MM.1S (cell line): ENCODE results near the gene POMT2.

ENCODE experiments used
- DNase-seq: peaks from one replicate; pipeline ENCODE4 v3.0.0-alpha.2; 2015
- H2AFZ ChIP-seq: fragments of 300-600 bp; sonication (generic); 2 replicates; pipeline ENCODE4 v1.6.0; 2016; ENCODE audit warnings: antibody characterized with exemption, low read length
- H3F3A ChIP-seq: fragments of 300-600 bp; sonication (generic); 2 replicates; pipeline ENCODE4 v1.6.1; 2016; ENCODE audit warnings: mild to moderate bottlenecking, antibody characterized with exemption, low read length, moderate library complexity, mixed read lengths; ENCODE audit not compliant: insufficient read depth
- H3K27ac ChIP-seq: fragments of 300-600 bp; sonication (generic); 2 replicates; pipeline ENCODE4 v1.5.1; 2016; ENCODE audit warnings: mild to moderate bottlenecking, low read length
- H3K27me3 ChIP-seq: fragments of 300-600 bp; sonication (generic); replicated peaks from 2 replicates; pipeline ENCODE4 v1.6.0; 2016; ENCODE audit warnings: low read length; ENCODE audit not compliant: insufficient read depth
- H3K36me3 ChIP-seq: fragments of 300-600 bp; sonication (generic); replicated peaks from 2 replicates; pipeline ENCODE4 v1.6.1; 2016; ENCODE audit warnings: mild to moderate bottlenecking, low read length, mixed read lengths; ENCODE audit not compliant: insufficient read depth
- H3K4me1 ChIP-seq: fragments of 300-600 bp; sonication (generic); 2 replicates; pipeline ENCODE4 v1.6.1; 2016; ENCODE audit warnings: low read length, mixed read lengths
- H3K4me2 ChIP-seq: fragments of 300-600 bp; sonication (generic); 2 replicates; pipeline ENCODE4 v1.6.0; 2016; ENCODE audit warnings: low read depth, low read length
- H3K4me3 ChIP-seq: fragments of 300-600 bp; sonication (generic); 2 replicates; pipeline ENCODE4 v1.5.1; 2016; ENCODE audit warnings: low read length, mixed read lengths
- H3K79me2 ChIP-seq: fragments of 300-600 bp; sonication (generic); 2 replicates; pipeline ENCODE4 v1.6.1; 2016; ENCODE audit warnings: mixed run types, low read length, mixed read lengths
- H3K9ac ChIP-seq: fragments of 300-600 bp; sonication (generic); 2 replicates; pipeline ENCODE4 v1.6.1; 2016; ENCODE audit warnings: low read length, mixed read lengths
- H3K9me2 ChIP-seq: fragments of 300-600 bp; sonication (generic); replicated peaks from 2 replicates; pipeline ENCODE4 v1.6.1; 2016; ENCODE audit warnings: mild to moderate bottlenecking, low read length, mixed read lengths; ENCODE audit not compliant: insufficient read depth
- H3K9me3 ChIP-seq: fragments of 300-600 bp; sonication (generic); replicated peaks from 2 replicates; pipeline ENCODE4 v1.6.1; 2016; ENCODE audit warnings: mild to moderate bottlenecking, low read length, mixed read lengths; ENCODE audit not compliant: insufficient read depth
- H4K20me1 ChIP-seq: fragments of 300-600 bp; sonication (generic); 2 replicates; pipeline ENCODE4 v1.6.1; 2016; ENCODE audit warnings: mild to moderate bottlenecking, low read length, moderate library complexity, mixed read lengths; ENCODE audit not compliant: insufficient read depth
- EZH2 ChIP-seq: fragments of 300-600 bp; sonication (generic); optimal IDR thresholded peaks from 2 replicates; pipeline ENCODE3; 2017; ENCODE audit warnings: low read depth, mild to moderate bottlenecking, antibody characterized with exemption, low read length, mixed read lengths
- EZH2phosphoT487 ChIP-seq: fragments of 300-600 bp; sonication (generic); IDR thresholded peaks from 2 replicates; pipeline ENCODE4 v1.6.1; 2018; ENCODE audit warnings: antibody characterized with exemption, low read length
- TF ChIP-seq, protein P1 (sequence below): fragments of 300-600 bp; sonication (generic); IDR thresholded peaks from 2 replicates; pipeline ENCODE4 v1.5.1; 2016; ENCODE audit warnings: antibody characterized with exemption, low read length, mixed read lengths

Gene POMT2

DNA sequence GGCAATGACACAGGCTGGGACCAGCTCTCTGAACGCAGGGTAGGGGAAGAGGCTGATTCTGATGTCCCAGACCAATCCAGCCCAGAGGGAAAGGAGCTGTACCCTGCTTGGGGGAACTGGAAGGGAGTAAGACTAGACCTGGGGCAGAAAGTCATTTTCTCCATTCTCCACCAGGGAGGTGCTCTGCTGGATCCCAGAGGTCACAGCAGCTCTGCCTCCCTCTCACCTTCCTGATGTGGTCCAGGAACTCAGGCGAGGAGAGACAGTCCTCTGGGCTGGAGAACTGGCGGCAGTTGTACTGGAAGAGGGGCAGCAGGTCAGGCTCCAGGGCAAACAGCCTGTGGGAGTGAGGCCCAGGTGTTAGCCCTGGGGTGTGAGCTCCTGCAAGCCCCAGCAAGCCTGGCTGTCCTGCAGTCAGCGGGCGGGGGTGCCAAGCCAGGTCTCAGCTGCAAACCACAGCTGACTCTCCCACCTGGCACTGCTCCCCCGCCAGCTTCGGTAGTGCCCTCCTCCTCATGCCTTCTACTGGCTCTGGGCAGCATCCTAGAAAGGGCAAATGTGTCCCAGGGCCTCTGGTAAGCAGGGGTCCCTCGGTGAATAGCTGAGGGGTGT lies 51.6 kb downstream of the POMT2 start:
- TF ChIP-seq, protein P1, sequence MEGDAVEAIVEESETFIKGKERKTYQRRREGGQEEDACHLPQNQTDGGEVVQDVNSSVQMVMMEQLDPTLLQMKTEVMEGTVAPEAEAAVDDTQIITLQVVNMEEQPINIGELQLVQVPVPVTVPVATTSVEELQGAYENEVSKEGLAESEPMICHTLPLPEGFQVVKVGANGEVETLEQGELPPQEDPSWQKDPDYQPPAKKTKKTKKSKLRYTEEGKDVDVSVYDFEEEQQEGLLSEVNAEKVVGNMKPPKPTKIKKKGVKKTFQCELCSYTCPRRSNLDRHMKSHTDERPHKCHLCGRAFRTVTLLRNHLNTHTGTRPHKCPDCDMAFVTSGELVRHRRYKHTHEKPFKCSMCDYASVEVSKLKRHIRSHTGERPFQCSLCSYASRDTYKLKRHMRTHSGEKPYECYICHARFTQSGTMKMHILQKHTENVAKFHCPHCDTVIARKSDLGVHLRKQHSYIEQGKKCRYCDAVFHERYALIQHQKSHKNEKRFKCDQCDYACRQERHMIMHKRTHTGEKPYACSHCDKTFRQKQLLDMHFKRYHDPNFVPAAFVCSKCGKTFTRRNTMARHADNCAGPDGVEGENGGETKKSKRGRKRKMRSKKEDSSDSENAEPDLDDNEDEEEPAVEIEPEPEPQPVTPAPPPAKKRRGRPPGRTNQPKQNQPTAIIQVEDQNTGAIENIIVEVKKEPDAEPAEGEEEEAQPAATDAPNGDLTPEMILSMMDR = no peak
- Histone ChIP-seq H3K4me2 (no peak overlapping the region), H3K9me2 (no peaks in the 10 kb centered on the region), H3K9ac (no peak overlapping the region), H3K4me1 (no peaks in the 10 kb centered on the region), H2AFZ (no peak overlapping the region), H3F3A (no peaks in the 10 kb centered on the region), H3K9me3 (no peaks in the 10 kb centered on the region), H3K27me3 (no peaks in the 10 kb centered on the region; the same call in 1 of the 2 replicates), H4K20me1 (no peaks in the 10 kb centered on the region), H3K36me3 (no peaks in the 10 kb centered on the region), H3K27ac (no peak overlapping the region), H3K79me2 (no peaks in the 10 kb centered on the region), H3K4me3 (no peak overlapping the region)
- peak; percentile 14 for DNase-seq

DNA sequence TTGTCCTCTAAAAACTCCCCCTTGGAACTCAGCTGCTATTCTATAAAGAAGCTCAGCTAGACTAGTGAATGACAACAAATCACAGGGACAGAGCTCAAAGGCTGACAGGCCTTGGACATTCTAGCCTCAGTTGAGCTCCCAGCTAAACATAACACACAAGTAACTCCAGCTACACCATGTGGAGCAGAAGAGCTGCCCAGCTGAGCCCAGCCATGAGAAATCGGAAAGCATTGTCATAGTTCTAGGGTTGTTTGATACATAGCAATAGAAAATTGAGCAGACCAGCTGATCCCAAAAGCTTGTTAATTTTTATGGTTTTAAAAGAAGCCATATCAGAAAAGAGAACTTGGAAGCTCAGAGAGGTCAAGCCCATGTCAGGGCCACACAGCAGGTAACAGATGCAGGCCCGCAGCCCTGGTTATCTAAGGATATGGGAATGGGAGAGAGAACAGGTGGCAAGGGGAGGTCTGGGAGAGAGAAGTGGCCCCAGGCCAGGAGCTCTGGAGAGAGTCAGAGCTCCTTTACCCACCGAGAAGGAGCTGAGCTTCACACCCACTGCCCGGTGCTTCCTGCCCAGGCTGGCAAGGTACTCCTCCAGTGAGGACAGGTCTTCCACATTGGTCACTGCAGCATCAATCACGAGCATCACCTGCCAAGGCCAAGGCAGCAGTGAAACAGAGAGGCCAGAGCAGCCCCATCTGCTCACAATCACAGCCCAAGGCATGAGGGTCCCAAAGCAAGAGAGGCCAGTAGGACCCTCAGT lies 52.6 kb downstream of the POMT2 start:
- H3K9ac ChIP-seq = no peak overlapping the region
- no peak overlapping the region for H3K4me3 ChIP-seq
- no peaks in the 10 kb centered on the region for H3K36me3 ChIP-seq
- H2AFZ ChIP-seq = no peak overlapping the region
- no peaks in the 10 kb centered on the region for H3K9me3 ChIP-seq
- H3K9me2 ChIP-seq = no peaks in the 10 kb centered on the region
- H3F3A ChIP-seq = no peaks in the 10 kb centered on the region
- TF ChIP-seq EZH2phosphoT487 = no peak
- no peak for TF ChIP-seq EZH2
- TF ChIP-seq, protein P1 = no peak
- no peak for DNase-seq
- H3K79me2 ChIP-seq = no peaks in the 10 kb centered on the region
- no peaks in the 10 kb centered on the region for H4K20me1 ChIP-seq
- H3K27me3 ChIP-seq = no peaks in the 10 kb centered on the region; the same call in 1 of the 2 replicates
- H3K4me1 ChIP-seq = no peaks in the 10 kb centered on the region
- H3K4me2 ChIP-seq = no peak overlapping the region
- no peak overlapping the region for H3K27ac ChIP-seq

DNA sequence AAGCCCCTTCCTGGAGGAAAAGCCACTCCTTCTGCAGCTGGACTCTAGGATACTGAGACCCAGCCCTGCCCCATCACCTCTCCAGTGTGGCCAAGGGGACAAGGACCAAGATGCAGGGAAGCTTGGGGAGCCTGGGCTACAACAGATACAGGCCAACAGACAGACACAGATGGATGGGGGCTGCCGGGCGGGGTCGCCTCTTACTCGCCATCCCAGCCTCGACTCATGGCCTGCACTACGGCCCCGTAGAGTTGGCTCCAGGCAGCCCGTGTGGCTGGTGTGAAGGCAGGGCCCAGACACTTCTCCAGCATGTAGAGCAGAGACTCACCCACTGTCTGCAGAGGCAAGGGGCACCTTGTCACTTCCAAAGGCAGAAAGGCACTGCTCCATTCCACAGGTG lies 54.3 kb downstream of the POMT2 start:
- no peaks in the 10 kb centered on the region for H3K9me3 ChIP-seq
- no peaks in the 10 kb centered on the region for H3K79me2 ChIP-seq
- H3K4me3 ChIP-seq = no peak overlapping the region
- no peaks in the 10 kb centered on the region for H3K9me2 ChIP-seq
- H2AFZ ChIP-seq = no peak overlapping the region
- no peak for DNase-seq
- H3K36me3 ChIP-seq = no peaks in the 10 kb centered on the region
- no peaks in the 10 kb centered on the region for H4K20me1 ChIP-seq
- H3K9ac ChIP-seq = no peak overlapping the region
- H3K27ac ChIP-seq = no peak overlapping the region
- H3K4me1 ChIP-seq = no peaks in the 10 kb centered on the region
- H3K27me3 ChIP-seq = no peaks in the 10 kb centered on the region; the same call in 1 of the 2 replicates
- H3K4me2 ChIP-seq = no peak overlapping the region
- H3F3A ChIP-seq = no peaks in the 10 kb centered on the region
- TF ChIP-seq EZH2phosphoT487 (no peak), EZH2 (no peak)
- TF ChIP-seq, protein P1 = no peak
